AG09309 (cell line): ENCODE measurements around the gene LILRB4.

Source experiments
- DNase-seq: peaks from one replicate; pipeline ENCODE4 v3.0.0-alpha.2; 2010; ENCODE audit warnings: low read depth
- H3K4me3 ChIP-seq: 2 replicates; pipeline ENCODE4 v1.5.1; 2011; ENCODE audit warnings: mild to moderate bottlenecking, low read depth, low read length, moderate library complexity; ENCODE audit not compliant: control insufficient read depth
- CTCF ChIP-seq: IDR thresholded peaks from 2 replicates; pipeline ENCODE4 v1.5.1; 2011; ENCODE audit warnings: mild to moderate bottlenecking, low read depth, low read length, inconsistent platforms; ENCODE audit not compliant: insufficient read depth, control insufficient read depth; ENCODE audit errors: missing control alignments

The LILRB4 gene

GRCh38 chr19:54644056-54644455 is 18.7 kb upstream of the LILRB4 start:
- H3K4me3 ChIP-seq = no peak overlapping the region
- no peak for TF ChIP-seq CTCF
- DNase-seq = no peak

DNA sequence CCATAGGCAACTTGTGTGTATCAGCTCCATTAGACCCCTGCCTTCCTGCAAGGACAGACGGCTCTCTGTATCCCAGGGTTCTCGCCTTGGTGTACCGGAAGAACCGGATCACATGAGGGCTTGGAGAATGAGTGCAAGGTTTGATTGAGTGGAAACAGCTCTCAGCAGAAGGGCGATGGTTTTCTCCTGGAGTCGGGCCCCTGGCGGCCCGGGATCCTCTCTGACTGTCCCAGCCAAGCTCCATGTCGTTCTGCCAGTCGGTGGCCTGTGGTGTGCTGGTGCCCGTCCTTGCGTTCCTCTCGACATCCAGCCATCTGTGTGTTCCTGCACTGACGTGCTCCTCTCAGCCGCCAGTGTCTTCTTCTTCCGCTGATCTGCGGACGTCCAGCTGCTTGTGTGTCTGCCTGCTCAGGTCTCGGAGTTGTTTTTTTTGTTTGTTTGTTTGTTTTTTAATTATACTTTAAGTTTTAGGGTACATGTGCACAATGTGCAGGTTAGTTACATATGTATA is 16.4 kb upstream of the LILRB4 start:
- DNase-seq = no peak
- H3K4me3 ChIP-seq = no peak overlapping the region
- TF ChIP-seq CTCF = no peak

GRCh38 chr19:54648129-54648528 is 14.7 kb upstream of the LILRB4 start:
- TF ChIP-seq CTCF = no peak
- no peak overlapping the region for H3K4me3 ChIP-seq
- DNase-seq = no peak

GRCh38 chr19:54650108-54650655 is 12.6 kb upstream of the LILRB4 start:
- DNase-seq = no peak
- TF ChIP-seq CTCF = no peak
- H3K4me3 ChIP-seq = no peak overlapping the region

DNA sequence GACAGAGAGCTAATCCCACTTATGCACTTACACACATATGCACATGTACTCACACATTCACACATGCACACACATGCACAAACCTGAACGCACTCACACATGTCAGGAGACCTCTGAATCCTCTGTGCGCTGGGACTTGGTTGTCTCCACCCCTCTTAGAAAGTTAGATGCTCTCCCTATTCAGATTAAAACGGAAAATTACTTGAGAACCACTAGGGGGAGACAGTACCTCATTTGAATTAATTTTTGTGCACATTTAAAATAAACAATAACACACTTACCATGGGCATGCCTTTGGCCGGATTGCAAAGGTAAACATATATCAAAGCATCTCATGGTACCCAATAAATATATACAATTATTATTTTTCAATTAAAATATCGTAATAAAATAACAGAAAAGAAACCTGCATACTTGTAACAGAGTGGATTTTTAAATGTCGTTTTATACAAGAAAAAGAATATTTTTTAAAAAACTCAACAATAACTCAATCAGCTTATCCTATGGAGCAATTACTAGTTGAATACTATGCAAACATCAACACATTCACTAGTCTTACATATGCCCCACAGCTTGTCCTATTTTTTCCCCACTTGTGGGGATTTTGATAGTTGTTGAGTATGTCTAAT is 9.5 kb upstream of the LILRB4 start:
- TF ChIP-seq CTCF = peak; percentile 42
- no peak overlapping the region for H3K4me3 ChIP-seq
- no peak for DNase-seq

DNA sequence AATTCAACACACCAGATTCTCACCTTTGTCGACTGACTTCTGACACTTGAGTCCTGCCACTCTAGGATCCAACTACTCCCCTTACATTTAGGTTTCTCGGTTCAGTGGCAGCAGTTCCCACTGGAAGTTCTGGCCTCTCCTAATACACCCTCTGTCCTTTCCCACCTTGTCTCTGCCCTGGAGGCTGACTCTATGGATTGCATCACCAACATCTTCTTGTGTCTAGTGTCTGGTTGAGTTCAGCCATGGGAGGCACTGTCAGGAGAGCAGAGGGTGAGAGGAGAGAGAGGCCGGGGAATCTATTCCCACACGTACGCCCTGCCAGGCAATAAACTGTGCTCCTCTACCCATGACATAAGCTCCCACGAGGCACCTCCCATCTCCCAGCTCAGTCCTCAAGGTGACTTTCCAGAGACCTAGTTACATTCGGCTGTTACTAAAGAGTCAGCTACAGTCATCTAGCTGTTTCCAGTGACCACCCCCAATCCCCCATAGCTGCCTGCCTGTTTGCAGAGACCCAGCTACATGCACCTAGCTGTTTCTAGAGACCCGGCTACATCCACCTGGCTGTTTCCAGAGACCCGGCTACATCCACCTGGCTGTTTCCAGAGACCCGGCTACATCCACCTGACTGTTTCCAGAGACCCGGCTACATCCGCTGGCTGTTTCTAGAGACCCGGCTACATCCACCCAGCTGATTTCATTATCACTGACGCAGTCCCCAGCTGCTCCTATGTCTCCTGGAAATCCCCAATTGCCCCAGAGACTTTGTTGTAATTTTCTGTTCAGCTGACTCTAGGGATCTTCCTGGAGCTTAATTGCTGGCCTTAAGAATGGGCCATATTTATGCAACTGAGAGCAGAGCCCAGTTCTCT is 8.1 kb upstream of the LILRB4 start:
- TF ChIP-seq CTCF = no peak
- no peak for DNase-seq
- H3K4me3 ChIP-seq = no peak overlapping the region
